Mammary epithelial cell (primary cell): Measurements from ENCODE around the gene XKR3.

Experiments
- CTCF ChIP-seq, 2 donors: IDR thresholded peaks in 1 of 2; conservative IDR thresholded peaks in 1 of 2; 2 replicates each; pipeline ENCODE4 v1.5.1; 2011 to 2012; ENCODE audit warnings: inconsistent platforms in 2 of 2, low read length in 2 of 2, mild to moderate bottlenecking in 2 of 2, control low read depth in 1 of 2, low read depth in 1 of 2; ENCODE audit not compliant: insufficient read depth in 1 of 2; ENCODE audit errors: extremely low read depth in 1 of 2
- EZH2 ChIP-seq: IDR thresholded peaks from 2 replicates; pipeline ENCODE4 v1.6.1; 2012; ENCODE audit warnings: low read length, inconsistent platforms, borderline replicate concordance

- TF ChIP-seq EZH2 (no peak), CTCF (conservative IDR thresholded peaks at IDR 0.05 in 1 of 2, IDR thresholded peaks at IDR 0.05 in 1 of 2; ENCODE audit: extremely low read depth in 1 of 2, insufficient read depth in 1 of 2, low read depth in 1 of 2, low read length in 2 of 2) (no peak)
Observed at GRCh38 chr22:16827506-16827905, 2.3 kb upstream of the XKR3 start.
